ENCODE data around the gene ODF4. TPM values are rescaled to one million over a fixed set of nuclear protein-coding genes. Genes with fewer than 3 reads are reported as not detected.

Gene ODF4
- total and polyA plus RNA-seq, 2 of the 13 experiments (the other 11 are each of a cell fraction or from before 2014, with no cell fraction given) = not detected

DNA sequence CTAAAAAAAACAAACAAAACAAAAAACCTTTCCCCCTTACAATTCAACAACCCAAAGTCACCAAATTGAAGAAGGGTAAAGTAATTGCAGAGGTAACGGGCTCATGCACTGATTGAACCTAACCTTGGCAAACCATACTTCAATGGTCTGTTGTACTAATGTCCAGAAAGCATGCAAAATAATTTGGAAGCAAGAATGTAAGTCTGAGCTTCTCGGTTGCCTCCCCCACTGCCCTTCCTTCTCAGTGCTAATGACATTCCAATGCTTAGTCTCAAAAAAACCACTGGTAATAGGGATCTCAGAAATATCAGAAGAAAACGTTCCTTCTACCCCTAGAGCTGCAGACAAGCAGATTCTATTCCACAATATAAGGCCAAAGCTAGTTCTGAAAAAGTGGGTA is 21.1 kb downstream of the ODF4 start:
- Histone ChIP-seq H3K79me2 (ENCODE audit: insufficient read depth, low read length) (no peaks in the 10 kb centered on the region), H3K36me3 (replicated peaks in 1 of 2; ENCODE audit: control insufficient read depth in 1 of 2, insufficient read depth in 2 of 2, low read length in 2 of 2) (no peaks in the 10 kb centered on the region), H3K9ac (ENCODE audit: insufficient read depth, low read depth, low read length) (no peak overlapping the region), H4K20me1 (ENCODE audit: insufficient read depth, low read length) (no peaks in the 10 kb centered on the region), H3K9me3 (ENCODE audit: low read length) (no peaks in the 10 kb centered on the region), H2AFZ (ENCODE audit: low read length) (no peak overlapping the region), H3K27me3 (ENCODE audit: control insufficient read depth in 1 of 2, insufficient read depth in 2 of 2, low read length in 2 of 2) (no peaks in the 10 kb centered on the region), H3K4me2 (ENCODE audit: low read depth, low read length) (no peak overlapping the region), H3K27ac (ENCODE audit: extremely low read length, insufficient read depth, low read length) (no peak overlapping the region), H3K4me3 (replicated peaks in 1 of 3; ENCODE audit: insufficient read depth in 1 of 3, low read depth in 2 of 3, low read length in 3 of 3) (no peak overlapping the region), H3K4me1 (ENCODE audit: insufficient read depth, low read length) (peaks cover 17% of the 10 kb centered on the region)
- ATAC-seq (no peak), DNase-seq (ENCODE audit: low spot score) (no peak), FAIRE-seq (no peak)
- intact Hi-C loops (cut with micrococcal nuclease; ENCODE audit: unreplicated experiment) = no loop called here
- no TSS peak for BruUV-seq (replicated peaks)
- in situ Hi-C loops (cut with HindIII; ENCODE audit: extremely low pct_ligation_motif_present, low pct_unique_long_range_greater_than_20kb) = no loop called here
- TF ChIP-seq, protein P1, sequence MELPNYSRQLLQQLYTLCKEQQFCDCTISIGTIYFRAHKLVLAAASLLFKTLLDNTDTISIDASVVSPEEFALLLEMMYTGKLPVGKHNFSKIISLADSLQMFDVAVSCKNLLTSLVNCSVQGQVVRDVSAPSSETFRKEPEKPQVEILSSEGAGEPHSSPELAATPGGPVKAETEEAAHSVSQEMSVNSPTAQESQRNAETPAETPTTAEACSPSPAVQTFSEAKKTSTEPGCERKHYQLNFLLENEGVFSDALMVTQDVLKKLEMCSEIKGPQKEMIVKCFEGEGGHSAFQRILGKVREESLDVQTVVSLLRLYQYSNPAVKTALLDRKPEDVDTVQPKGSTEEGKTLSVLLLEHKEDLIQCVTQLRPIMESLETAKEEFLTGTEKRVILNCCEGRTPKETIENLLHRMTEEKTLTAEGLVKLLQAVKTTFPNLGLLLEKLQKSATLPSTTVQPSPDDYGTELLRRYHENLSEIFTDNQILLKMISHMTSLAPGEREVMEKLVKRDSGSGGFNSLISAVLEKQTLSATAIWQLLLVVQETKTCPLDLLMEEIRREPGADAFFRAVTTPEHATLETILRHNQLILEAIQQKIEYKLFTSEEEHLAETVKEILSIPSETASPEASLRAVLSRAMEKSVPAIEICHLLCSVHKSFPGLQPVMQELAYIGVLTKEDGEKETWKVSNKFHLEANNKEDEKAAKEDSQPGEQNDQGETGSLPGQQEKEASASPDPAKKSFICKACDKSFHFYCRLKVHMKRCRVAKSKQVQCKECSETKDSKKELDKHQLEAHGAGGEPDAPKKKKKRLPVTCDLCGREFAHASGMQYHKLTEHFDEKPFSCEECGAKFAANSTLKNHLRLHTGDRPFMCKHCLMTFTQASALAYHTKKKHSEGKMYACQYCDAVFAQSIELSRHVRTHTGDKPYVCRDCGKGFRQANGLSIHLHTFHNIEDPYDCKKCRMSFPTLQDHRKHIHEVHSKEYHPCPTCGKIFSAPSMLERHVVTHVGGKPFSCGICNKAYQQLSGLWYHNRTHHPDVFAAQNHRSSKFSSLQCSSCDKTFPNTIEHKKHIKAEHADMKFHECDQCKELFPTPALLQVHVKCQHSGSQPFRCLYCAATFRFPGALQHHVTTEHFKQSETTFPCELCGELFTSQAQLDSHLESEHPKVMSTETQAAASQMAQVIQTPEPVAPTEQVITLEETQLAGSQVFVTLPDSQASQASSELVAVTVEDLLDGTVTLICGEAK (IDR thresholded peaks at IDR 0.05) = no peak
- TF ChIP-seq, protein P1 (CRISPR knock-in tag; IDR thresholded peaks at IDR 0.05) = no peak
- TF ChIP-seq AKAP8 (CRISPR knock-in tag; IDR thresholded peaks at IDR 0.05) = no peak
- TF ChIP-seq KDM4B (CRISPR knock-in tag; IDR thresholded peaks at IDR 0.05) = no peak
- POLR2A ChIA-PET = interaction anchor here (1.4 kb wide), 1 partner anchor 16 kb away, joined by 4 read pairs; the partner anchor contains the start of gene KRABD2
- 39% methylated on average over 3 of the region's 3 CpGs for WGBS (ENCODE audit: low lambda C conversion rate)
- CTCF ChIA-PET (ENCODE audit: low intra/inter-chr PET ratio, low total read pairs) = no interaction called here
